Activated CD4-positive, alpha-beta T cell treated with anti-CD3 and anti-CD28 coated beads, Interleukin-2, amount 50 U/mL, for 4 hours (primary cell): ENCODE measurements around the gene CDK17.
"Not testable (repeated sequence)": the region's sequence is repeated elsewhere in the genome, so short reads cannot be mapped to it uniquely, and the experiment has no call there.

Experiments used
- DNase-seq, 2 experiments: peaks; one replicate each; pipeline ENCODE4 v3.0.0-alpha.2; 2020

The CDK17 gene

GRCh38 chr12:96383991-96384390, 16.2 kb downstream of the CDK17 start:
- no peak for DNase-seq

- DNase-seq: no peak
These were observed 16.9 kb downstream of the CDK17 start for GRCh38 chr12:96383371-96383770.

DNA sequence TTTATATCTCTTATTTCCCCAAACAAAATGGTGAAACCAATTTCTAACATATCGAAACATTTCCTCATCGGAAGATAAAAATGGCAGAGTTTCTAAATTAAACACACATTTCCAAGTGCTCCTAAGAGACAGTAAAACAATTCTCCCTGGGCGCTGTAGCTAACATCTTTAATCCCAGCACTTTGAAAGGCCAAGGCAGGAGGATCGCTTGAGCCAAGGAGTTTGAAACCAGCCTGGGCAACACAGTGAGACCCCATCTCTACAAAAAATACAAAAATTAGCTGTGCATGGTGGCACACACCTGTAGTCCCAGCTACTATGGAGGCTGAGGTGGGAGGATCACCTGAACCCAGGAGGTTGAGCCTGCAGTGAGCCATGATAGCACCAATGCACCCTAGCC, 20.5 kb downstream of the CDK17 start:
- not testable (repeated sequence) for DNase-seq

DNA sequence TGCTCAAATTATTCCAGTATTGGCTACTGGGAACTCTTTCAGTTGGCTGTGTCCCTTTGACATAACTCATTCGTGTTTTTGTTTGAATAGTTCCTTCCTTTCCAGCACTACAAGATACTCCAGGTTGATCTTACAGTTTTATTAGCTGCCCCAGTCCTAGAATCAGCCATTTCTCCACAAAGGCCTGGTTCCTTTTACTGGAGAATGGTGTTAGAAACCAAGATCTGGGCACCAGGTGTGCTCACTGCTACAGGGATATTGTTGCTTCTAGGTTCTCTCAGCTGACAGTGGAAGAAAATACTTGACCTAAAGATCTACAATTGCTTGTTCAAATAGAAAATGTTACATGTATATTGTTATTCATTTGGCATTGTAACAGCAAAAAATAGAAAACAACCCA, 21.9 kb downstream of the CDK17 start:
- DNase-seq: no peak

- DNase-seq: no peak
These were observed 23.4 kb downstream of the CDK17 start for GRCh38 chr12:96376865-96377264.

DNA sequence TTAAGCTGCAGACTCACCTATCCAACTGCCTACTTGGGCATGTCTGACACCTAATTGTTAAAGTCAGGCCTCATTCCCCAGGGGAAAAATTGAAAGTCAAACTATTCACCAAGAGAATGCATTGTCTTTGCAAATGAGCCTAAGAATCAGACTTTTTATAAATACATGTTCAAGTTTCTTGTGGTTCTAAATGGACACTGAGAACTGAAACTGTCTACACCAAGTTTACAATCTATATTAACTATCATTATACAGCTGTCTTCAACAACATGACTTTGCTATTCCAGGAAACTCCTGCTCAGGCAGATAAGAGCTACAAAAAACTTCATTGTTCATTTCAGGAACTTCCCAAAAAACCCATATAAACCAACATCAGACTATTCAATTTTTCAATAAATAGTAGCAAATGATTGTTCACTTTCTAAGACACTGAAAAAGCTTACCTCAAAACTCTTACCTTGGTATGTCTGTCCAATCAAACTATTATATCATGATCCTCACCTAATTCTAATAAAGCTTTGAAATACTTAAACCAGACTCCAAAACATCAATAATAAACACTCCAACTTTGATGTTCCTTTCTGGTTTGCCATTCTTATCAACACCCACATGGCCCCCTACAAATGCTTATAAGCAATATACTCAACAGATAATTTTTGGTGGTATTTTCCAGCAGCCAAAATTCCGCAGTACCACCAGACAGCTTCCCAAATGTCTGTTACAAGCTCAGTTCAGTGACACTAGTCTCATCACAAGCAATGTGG, 24.2 kb downstream of the CDK17 start:
- DNase-seq: no peak

DNA sequence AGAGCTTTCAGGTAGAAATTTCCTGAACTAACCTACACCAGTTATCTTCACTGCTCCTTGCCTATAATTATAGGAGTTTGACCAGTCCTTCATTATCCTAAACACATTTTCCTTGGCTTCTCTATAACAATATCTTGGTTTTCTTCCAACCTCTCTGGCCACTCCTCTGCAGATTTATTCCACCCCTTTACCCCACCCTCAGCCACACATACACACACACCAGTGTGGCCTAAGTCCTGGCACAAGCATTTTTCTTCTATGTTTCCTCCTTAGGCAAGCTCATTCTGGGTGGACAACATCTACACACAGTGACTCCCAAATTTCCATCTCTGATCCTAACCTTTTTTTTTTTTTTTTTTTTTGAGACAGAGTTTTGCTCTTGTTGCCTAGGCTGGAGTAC, 25.1 kb downstream of the CDK17 start:
- no peak for DNase-seq

GRCh38 chr12:96371790-96372699, 28.2 kb downstream of the CDK17 start:
- DNase-seq: no peak

DNA sequence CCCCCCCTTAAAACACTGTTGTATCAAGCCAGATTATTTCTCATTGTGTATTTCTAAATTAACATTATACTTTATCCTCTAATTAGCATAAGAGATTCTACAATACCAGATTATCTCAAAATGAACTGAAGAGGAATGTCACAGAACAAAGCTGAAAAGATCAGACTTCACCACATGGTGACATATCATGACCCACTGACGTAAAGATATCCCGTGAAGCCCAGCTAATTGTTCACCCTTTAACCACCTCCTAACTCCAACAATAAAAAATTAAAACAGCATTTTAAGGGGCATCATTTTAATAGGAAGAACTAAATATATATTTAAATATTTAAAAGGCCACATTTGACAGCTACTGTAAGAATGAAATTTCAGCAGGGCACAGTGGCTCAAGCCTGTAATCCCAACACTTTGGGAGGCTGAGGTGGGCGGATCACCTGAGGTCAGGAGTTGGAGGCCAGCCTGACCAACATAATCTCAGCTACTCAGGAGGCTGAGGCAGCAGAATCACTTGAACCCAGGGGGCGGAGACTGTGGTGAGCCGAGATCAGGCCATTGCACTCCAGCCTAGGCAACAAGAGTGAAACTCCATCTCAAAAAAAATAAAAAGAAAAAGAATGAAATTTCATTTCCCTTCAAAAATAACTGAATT, 29.0 kb downstream of the CDK17 start:
- DNase-seq: no peak

DNA sequence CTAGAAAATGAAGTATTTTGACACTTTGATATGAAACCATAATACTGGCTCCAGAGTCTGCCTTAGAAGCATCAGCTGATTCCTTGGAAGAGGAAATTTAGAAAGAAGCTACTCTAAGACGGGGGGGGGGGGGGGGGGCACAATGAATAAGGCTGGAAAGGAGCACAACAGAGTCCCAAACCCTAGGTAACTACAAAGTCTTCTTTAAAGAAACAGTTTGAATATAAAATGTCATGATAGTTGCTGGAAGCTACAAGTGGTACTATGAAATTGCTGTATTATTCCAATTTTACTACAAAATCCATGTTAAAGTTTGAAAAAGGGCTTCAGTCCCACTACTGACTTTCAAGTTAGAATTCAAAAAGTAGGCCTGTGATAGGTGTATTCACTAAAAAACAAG, 31.6 kb downstream of the CDK17 start:
- DNase-seq: no peak

- no peak for DNase-seq
These were observed 32.0 kb downstream of the CDK17 start for GRCh38 chr12:96368233-96368632.

GRCh38 chr12:96366381-96366654, 33.9 kb downstream of the CDK17 start:
- no peak for DNase-seq

DNA sequence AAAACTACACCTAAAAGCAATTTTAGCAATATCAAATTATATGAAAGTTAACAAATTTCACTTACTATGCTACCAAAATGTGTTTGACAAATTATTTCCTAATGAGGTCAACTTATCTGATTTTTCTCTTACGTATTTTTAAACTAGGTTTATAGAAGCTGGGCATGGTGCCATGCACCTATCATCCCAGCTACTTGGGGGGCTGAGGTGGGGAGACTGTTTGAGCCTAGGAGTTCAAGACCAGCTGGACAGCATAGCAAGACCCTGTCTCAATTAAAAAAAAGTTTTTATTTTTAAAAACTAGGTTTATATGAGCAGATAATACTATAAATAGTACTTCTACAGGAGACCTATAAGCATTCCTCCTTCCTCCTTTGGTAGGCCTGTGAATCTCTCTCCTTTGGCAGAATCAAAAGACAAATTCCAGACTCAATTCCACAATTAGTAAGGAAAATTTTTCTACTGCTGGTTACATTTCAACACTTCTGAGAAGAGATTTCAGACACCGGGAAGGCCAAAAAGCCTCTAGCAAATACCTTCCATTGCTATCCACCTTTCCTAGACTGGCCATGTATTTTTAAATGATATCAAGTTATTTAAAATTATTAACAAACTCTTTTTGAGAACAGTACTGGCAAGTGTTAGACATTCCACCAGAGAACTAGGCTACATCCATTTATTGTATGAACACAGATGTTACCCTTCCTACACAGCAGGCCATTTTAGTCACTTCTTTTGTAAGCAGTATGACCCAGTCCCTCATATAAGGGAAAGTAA, 34.4 kb downstream of the CDK17 start:
- no peak for DNase-seq

DNA sequence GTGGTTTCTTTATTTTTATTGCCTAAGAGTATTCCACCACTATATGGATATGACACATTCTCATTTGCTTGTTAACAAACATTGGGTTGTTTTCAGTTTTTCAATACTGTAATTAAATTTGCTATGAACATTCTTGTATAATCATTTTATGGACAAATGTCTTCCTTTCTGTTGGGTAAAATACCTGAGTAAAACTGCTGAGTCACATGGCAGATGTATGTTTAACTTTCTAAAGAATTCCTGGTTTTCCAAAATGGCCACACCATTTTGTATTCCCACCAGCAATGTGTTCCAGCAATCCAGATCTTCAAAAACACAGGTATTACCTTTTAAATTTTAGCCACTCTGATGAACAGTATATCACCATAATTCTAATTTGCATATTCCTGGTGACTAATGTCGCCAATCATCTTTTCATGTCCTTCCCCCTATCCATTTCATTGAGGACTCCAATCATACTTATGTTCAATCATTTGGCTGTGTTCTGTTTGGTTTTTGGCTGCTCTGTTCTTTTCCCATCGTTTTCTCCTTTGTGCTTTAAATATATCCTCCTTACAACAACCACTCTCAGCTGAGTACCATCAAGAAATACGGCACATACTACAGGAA, 36.0 kb downstream of the CDK17 start:
- DNase-seq: no peak

- no peak for DNase-seq
These were observed 39.2 kb downstream of the CDK17 start for GRCh38 chr12:96361074-96361473.

DNA sequence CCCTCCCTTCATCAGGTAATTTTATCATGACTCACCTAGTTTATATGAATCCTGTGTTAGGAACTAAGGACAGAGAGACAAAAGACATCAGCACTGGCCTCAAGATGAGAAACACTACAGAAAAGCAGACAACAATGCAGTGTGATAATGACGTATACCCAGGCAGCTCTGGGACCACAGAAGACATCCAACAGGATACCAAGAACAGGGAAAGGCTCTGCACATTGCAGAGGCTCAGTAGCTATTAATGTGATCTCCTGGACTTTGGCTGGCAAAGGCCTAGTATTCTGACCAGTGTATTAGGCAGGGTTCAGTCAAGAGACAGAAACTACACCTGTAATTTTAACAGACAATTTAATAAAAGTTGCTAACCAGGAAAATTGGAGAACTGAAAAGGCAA, 39.7 kb downstream of the CDK17 start:
- no peak for DNase-seq

DNA sequence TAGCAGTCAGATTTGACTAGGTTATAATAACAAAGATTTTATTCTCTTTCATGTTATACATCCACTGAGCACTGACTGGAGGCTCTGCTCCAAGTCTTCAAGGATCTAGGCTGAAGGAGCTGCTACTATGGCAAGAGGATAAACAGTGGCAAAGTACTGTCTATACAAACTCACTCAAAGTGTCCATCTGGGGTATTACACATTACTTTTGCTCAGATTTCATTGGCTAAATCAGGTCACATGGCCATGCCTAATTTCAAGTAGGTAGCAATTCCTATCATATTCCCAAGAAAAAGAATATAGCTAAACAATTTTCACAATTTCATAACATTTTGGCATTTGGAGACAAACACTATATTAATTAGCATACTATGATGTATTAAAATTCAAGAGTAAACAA, 40.9 kb downstream of the CDK17 start:
- DNase-seq: no peak

GRCh38 chr12:96356831-96357230, 43.4 kb downstream of the CDK17 start:
- DNase-seq: no peak

GRCh38 chr12:96354844-96355534, 45.2 kb downstream of the CDK17 start:
- DNase-seq: no peak

- DNase-seq: no peak
These were observed 45.9 kb downstream of the CDK17 start for GRCh38 chr12:96354326-96354725.

- no peak for DNase-seq
These were observed 47.9 kb downstream of the CDK17 start for GRCh38 chr12:96352161-96352835.
